ENCODE measurements around the gene MTX2. TPM values are rescaled to one million over a fixed set of nuclear protein-coding genes. Genes with fewer than 3 reads are reported as not detected.
"Not testable (repeated sequence)": the region's sequence is repeated elsewhere in the genome, so short reads cannot be mapped to it uniquely, and the experiment has no call there.

The MTX2 gene
- total RNA-seq, 8 experiments from 2014 or later: 46.0 to 69.5 (median 59.2) TPM

GRCh38 chr2:176356251-176356650 is 87.0 kb downstream of the MTX2 start:
- WGBS, 10 experiments: 68 to 100% (median 92%) methylated on average over 2 to 4 of the region's 4 CpGs
- no peak for ATAC-seq (replicated peaks in 6 of 8)
- in situ Hi-C loops (cut with MboI; ENCODE audit: low pct_unique_long_range_greater_than_20kb in 2 of 9, low sequenced_read_pairs in 9 of 9, unreplicated experiment in 9 of 9): no loop called here

DNA sequence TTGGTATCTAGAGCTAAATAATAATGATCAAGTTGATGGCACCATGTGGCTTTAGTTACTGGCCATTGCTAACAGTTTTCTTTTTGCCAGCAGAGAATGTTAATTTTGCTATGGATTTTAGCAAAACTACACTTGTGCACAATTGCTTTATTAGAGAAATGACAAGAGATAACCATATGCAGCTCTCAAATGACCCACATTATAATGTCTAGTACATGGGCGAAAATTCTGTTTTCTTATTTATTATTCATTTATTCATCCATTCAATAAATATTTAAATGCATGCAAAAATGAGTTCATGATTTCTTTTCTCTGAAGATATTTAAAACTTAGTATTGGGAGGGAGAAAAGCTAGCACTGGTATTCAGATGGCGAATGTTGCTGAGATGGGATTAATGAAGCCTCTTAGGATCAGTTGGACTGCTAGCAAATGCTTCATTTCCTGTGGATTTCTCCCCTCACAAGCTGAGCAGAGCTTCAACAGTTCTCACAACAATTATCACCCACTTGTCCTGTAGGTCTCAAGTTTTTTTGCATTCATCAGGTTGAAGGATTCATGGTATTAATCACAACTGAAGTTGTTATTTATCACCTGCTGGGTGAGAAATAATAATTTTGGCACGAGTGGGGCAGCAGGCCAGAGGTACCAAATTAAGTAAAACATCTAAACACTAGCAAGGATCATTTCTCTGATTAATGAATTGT is 95.2 kb downstream of the MTX2 start:
- Histone ChIP-seq H3K27ac (no peak overlapping the region), H3K4me3 (no peak overlapping the region), H3K4me1 (replicated peaks in 1 of 2) (no peaks in the 10 kb centered on the region)
- peak in 3 of 8 experiments; percentile 54 to 85 (median 58) for ATAC-seq (replicated peaks in 6 of 8)
- in situ Hi-C loops (cut with MboI; ENCODE audit: low pct_unique_long_range_greater_than_20kb in 2 of 9, low sequenced_read_pairs in 9 of 9, unreplicated experiment in 9 of 9): no loop called here
- 14 to 92% (median 77%) methylated on average over 2 to 3 of the region's 3 CpGs for WGBS, 10 experiments

More at GRCh38 chr2:176356251-176356650, 87.0 kb downstream of the MTX2 start:
- peaks cover 0 to 6% of the 10 kb centered on the region in 2 donors for H3K4me1 ChIP-seq (replicated peaks in 1 of 2)
- H3K4me3 ChIP-seq: no peak overlapping the region
- no peak overlapping the region for H3K27ac ChIP-seq

GRCh38 chr2:176368349-176368748 is 99.1 kb downstream of the MTX2 start:
- WGBS, 10 experiments: 83 to 88% (median 83%) methylated on average over 1 of the region's 1 CpG; no CpG with 5 or more reads in 7 of the 10 experiments
- Histone ChIP-seq H3K4me1 (replicated peaks in 1 of 2) (peaks cover 0 to 20% of the 10 kb centered on the region in 2 donors), H3K27ac (no peak overlapping the region), H3K4me3 (no peak overlapping the region)
- ATAC-seq (replicated peaks in 6 of 8): peak in 1 of 8 experiments; percentile 30
- in situ Hi-C loops (cut with MboI; ENCODE audit: low pct_unique_long_range_greater_than_20kb in 2 of 9, low sequenced_read_pairs in 9 of 9, unreplicated experiment in 9 of 9): no loop called here

- Histone ChIP-seq H3K4me1 (replicated peaks in 1 of 2) (peaks cover 0 to 20% of the 10 kb centered on the region in 2 donors), H3K27ac (peak overlapping the region in 1 of 2 donors; percentile 45), H3K4me3 (no peak overlapping the region)
- peak in 5 of 8 experiments; percentile 50 to 81 (median 70) for ATAC-seq (replicated peaks in 6 of 8)
- in situ Hi-C loops (cut with MboI; ENCODE audit: low pct_unique_long_range_greater_than_20kb in 2 of 9, low sequenced_read_pairs in 9 of 9, unreplicated experiment in 9 of 9): no loop called here
- 0 to 79% (median 53%) methylated on average over 1 to 13 of the region's 13 CpGs for WGBS, 10 experiments
Observed at GRCh38 chr2:176370467-176371171, 101.4 kb downstream of the MTX2 start.

- H3K27ac ChIP-seq; H3K4me3 ChIP-seq; in situ Hi-C loops (cut with MboI; ENCODE audit: low pct_unique_long_range_greater_than_20kb in 2 of 9, low sequenced_read_pairs in 9 of 9, unreplicated experiment in 9 of 9): not testable (repeated sequence)
- 50 to 100% (median 86%) methylated on average over 1 of the region's 1 CpG; no CpG with 5 or more reads in 3 of the 10 experiments for WGBS, 10 experiments
- H3K4me1 ChIP-seq (replicated peaks in 1 of 2): peaks cover 0 to 20% of the 10 kb centered on the region in 2 donors
- ATAC-seq (replicated peaks in 6 of 8): peak in 2 of 8 experiments; percentile 30 to 41
Observed at GRCh38 chr2:176373155-176373554, 103.9 kb downstream of the MTX2 start.

GRCh38 chr2:176378323-176378722 is 109.1 kb downstream of the MTX2 start:
- ATAC-seq (replicated peaks in 6 of 8): no peak
- Histone ChIP-seq H3K4me1 (replicated peaks in 1 of 2) (no peaks in the 10 kb centered on the region), H3K4me3 (no peak overlapping the region), H3K27ac (no peak overlapping the region)
- in situ Hi-C loops (cut with MboI; ENCODE audit: low pct_unique_long_range_greater_than_20kb in 2 of 9, low sequenced_read_pairs in 9 of 9, unreplicated experiment in 9 of 9): no loop called here
- 87 to 100% (median 98%) methylated on average over 1 of the region's 1 CpG; no CpG with 5 or more reads in 2 of the 10 experiments for WGBS, 10 experiments

DNA sequence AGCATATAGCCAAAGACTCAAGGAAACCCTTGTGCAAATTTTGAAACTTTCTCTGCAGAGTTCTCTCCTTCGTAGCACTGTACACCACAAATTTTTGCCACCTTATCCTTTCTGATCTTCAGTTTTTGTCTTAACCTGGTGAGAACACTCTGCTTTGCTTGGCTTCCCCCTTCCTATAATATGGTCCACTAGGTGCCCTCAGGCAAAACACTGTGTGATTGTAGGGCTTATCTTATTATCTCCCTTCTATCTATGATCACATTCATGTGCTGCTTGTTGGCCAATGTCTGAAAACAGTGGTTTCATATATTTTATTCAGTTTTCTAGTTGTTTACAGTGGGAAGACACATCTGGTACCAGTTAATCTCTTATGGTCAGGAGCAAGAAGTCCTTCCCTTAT is 111.1 kb downstream of the MTX2 start:
- H3K4me3 ChIP-seq: no peak overlapping the region
- no peak for ATAC-seq (replicated peaks in 6 of 8)
- no peak overlapping the region for H3K27ac ChIP-seq
- in situ Hi-C loops (cut with MboI; ENCODE audit: low pct_unique_long_range_greater_than_20kb in 2 of 9, low sequenced_read_pairs in 9 of 9, unreplicated experiment in 9 of 9): no loop called here
- 14 to 100% (median 83%) methylated on average over 1 of the region's 1 CpG for WGBS, 10 experiments
- H3K4me1 ChIP-seq (replicated peaks in 1 of 2): no peaks in the 10 kb centered on the region

DNA sequence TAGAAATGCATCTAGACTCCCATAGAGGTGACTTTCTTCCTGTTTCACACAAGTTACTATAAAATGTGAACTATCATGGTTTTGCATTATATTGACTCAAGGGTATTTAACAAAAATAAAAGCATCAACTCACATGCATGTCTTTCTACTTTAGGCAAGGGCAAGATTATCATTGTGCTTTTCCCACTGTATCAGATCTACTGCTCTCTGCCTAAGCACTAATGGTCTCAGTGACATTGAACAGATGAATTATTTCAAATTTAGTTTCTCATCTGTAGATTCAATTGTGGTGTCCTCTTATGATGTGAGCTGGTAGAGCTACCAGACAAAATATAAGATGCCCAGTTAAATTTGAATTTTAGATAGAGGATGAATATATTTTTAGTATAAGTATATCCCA is 113.9 kb downstream of the MTX2 start:
- Histone ChIP-seq H3K27ac (no peak overlapping the region), H3K4me1 (replicated peaks in 1 of 2) (no peaks in the 10 kb centered on the region), H3K4me3 (no peak overlapping the region)
- in situ Hi-C loops (cut with MboI; ENCODE audit: low pct_unique_long_range_greater_than_20kb in 2 of 9, low sequenced_read_pairs in 9 of 9, unreplicated experiment in 9 of 9): no loop called here
- no peak for ATAC-seq (replicated peaks in 6 of 8)

DNA sequence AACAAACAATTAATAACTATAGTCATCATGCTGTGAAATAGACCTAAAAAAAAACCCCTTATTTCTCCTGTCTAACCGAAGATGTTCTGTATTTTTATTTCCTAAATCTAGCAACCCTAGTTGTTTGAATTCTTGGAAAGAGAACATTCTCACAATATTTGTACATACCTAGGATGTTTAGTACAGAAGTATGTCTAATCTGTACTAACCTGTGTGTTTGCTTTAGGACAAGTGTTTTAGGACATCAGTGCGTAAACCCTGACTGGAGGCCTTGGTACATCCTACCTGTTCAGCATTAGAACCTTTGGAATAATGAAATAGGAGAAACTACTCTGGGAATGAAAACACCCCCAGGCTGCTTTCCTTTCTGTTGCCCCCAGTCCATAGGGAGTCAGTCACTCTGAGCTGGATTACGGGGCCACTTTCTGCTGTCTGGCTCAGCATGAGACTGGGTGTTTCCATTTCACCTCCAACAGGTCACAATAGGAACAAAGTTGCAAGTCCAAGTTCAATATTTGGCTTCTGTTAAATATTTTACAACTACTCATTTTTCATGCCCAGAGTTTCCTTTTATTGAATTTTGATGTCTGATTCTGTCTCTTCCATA is 114.7 kb downstream of the MTX2 start:
- no peak for ATAC-seq (replicated peaks in 6 of 8)
- in situ Hi-C loops (cut with MboI; ENCODE audit: low pct_unique_long_range_greater_than_20kb in 2 of 9, low sequenced_read_pairs in 9 of 9, unreplicated experiment in 9 of 9): no loop called here
- WGBS, 10 experiments: 0 to 85% (median 50%) methylated on average over 1 to 3 of the region's 3 CpGs
- Histone ChIP-seq H3K27ac (no peak overlapping the region), H3K4me3 (no peak overlapping the region), H3K4me1 (replicated peaks in 1 of 2) (no peaks in the 10 kb centered on the region)

- in situ Hi-C loops (cut with MboI; ENCODE audit: low pct_unique_long_range_greater_than_20kb in 2 of 9, low sequenced_read_pairs in 9 of 9, unreplicated experiment in 9 of 9): no loop called here
- peak in 3 of 8 experiments; percentile 23 to 60 (median 59) for ATAC-seq (replicated peaks in 6 of 8)
- 33 to 88% (median 76%) methylated on average over 1 to 2 of the region's 2 CpGs; no CpG with 5 or more reads in 1 of the 10 experiments for WGBS, 10 experiments
- Histone ChIP-seq H3K4me1 (replicated peaks in 1 of 2) (peaks cover under 1 to 3% of the 10 kb centered on the region in 2 donors), H3K4me3 (no peak overlapping the region), H3K27ac (no peak overlapping the region)
Observed at GRCh38 chr2:176385219-176385759, 116.0 kb downstream of the MTX2 start.

GRCh38 chr2:176385838-176386237 is 116.6 kb downstream of the MTX2 start:
- Histone ChIP-seq H3K4me3 (no peak overlapping the region), H3K27ac (no peak overlapping the region), H3K4me1 (replicated peaks in 1 of 2) (peaks cover 4 to 9% of the 10 kb centered on the region in 2 donors)
- WGBS, 10 experiments: 0 to 71% (median 22%) methylated on average over 1 to 2 of the region's 2 CpGs; no CpG with 5 or more reads in 2 of the 10 experiments
- peak in 1 of 8 experiments; percentile 41 for ATAC-seq (replicated peaks in 6 of 8)
- in situ Hi-C loops (cut with MboI; ENCODE audit: low pct_unique_long_range_greater_than_20kb in 2 of 9, low sequenced_read_pairs in 9 of 9, unreplicated experiment in 9 of 9): no loop called here

Data from motor neuron (in vitro differentiated cells).